ENCODE data around the gene GALNT17.

The GALNT17 gene

GRCh38 chr7:71457021-71457420, 325.1 kb downstream of the GALNT17 start:
- no peak overlapping the region for H3K4me3 ChIP-seq (ENCODE audit: control insufficient read depth, low read depth, low read length)
- DNase-seq (ENCODE audit: low read depth): no peak
- TF ChIP-seq, protein P1, sequence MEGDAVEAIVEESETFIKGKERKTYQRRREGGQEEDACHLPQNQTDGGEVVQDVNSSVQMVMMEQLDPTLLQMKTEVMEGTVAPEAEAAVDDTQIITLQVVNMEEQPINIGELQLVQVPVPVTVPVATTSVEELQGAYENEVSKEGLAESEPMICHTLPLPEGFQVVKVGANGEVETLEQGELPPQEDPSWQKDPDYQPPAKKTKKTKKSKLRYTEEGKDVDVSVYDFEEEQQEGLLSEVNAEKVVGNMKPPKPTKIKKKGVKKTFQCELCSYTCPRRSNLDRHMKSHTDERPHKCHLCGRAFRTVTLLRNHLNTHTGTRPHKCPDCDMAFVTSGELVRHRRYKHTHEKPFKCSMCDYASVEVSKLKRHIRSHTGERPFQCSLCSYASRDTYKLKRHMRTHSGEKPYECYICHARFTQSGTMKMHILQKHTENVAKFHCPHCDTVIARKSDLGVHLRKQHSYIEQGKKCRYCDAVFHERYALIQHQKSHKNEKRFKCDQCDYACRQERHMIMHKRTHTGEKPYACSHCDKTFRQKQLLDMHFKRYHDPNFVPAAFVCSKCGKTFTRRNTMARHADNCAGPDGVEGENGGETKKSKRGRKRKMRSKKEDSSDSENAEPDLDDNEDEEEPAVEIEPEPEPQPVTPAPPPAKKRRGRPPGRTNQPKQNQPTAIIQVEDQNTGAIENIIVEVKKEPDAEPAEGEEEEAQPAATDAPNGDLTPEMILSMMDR (IDR thresholded peaks at IDR 0.05; ENCODE audit: control insufficient read depth, insufficient read depth, low read depth, low read length, missing control alignments): no peak

- TF ChIP-seq, protein P1 (IDR thresholded peaks at IDR 0.05; ENCODE audit: control insufficient read depth, insufficient read depth, low read depth, low read length, missing control alignments): no peak
- H3K4me3 ChIP-seq (ENCODE audit: control insufficient read depth, low read depth, low read length): no peak overlapping the region
- DNase-seq (ENCODE audit: low read depth): no peak
Measured at GRCh38 chr7:71457846-71458590, 326.1 kb downstream of the GALNT17 start.

DNA sequence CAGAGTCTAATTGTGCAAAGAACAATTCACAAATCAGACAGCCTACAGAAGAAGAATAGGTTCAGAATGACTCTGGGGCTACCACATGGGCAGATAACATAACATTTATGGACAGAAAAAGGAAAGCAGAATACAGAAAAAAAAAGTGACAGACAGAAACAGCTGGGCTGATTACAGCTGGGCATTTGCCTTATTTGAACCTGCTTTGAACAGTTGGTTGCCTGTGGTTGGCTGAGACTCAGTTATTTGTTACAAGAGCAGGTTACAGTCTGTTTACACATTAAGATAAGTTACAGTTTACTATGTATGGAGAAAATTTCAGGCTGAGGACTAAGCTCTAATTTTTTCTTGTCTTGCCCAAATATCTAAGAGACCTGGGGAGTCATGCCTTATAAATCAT, 327.2 kb downstream of the GALNT17 start:
- TF ChIP-seq, protein P1 (IDR thresholded peaks at IDR 0.05; ENCODE audit: control insufficient read depth, insufficient read depth, low read depth, low read length, missing control alignments): no peak
- no peak overlapping the region for H3K4me3 ChIP-seq (ENCODE audit: control insufficient read depth, low read depth, low read length)
- DNase-seq (ENCODE audit: low read depth): no peak

GRCh38 chr7:71461572-71461971, 329.6 kb downstream of the GALNT17 start:
- no peak for DNase-seq (ENCODE audit: low read depth)
- no peak overlapping the region for H3K4me3 ChIP-seq (ENCODE audit: control insufficient read depth, low read depth, low read length)
- TF ChIP-seq, protein P1 (IDR thresholded peaks at IDR 0.05; ENCODE audit: control insufficient read depth, insufficient read depth, low read depth, low read length, missing control alignments): no peak

- no peak for DNase-seq (ENCODE audit: low read depth)
- TF ChIP-seq, protein P1 (IDR thresholded peaks at IDR 0.05; ENCODE audit: control insufficient read depth, insufficient read depth, low read depth, low read length, missing control alignments): no peak
- H3K4me3 ChIP-seq (ENCODE audit: control insufficient read depth, low read depth, low read length): no peak overlapping the region
Measured at GRCh38 chr7:71465741-71466189, 333.8 kb downstream of the GALNT17 start.

- TF ChIP-seq, protein P1 (IDR thresholded peaks at IDR 0.05; ENCODE audit: control insufficient read depth, insufficient read depth, low read depth, low read length, missing control alignments): no peak
- H3K4me3 ChIP-seq (ENCODE audit: control insufficient read depth, low read depth, low read length): no peak overlapping the region
- DNase-seq (ENCODE audit: low read depth): no peak
Measured at GRCh38 chr7:71466448-71467145, 334.7 kb downstream of the GALNT17 start.
